Upper lobe of right lung (tissue), 1 donor: Measurements from ENCODE around the gene PSMD14. TPM values are rescaled to one million over a fixed set of nuclear protein-coding genes. Genes with fewer than 3 reads are reported as not detected.

Experiments used
- ATAC-seq: fragments of 200-7000 bp; cut with Tn5 transposase; one replicate; pipeline ENCODE4 v1.9.1; 2020; ENCODE audit warnings: mild to moderate bottlenecking, moderate library complexity
- DNase-seq: peaks from one replicate; pipeline ENCODE4 v3.0.0-alpha.2; 2020
- H3K27ac ChIP-seq: fragments of 200-600 bp; one replicate; pipeline ENCODE4 v1.8.0; 2022
- H3K27me3 ChIP-seq: fragments of 200-600 bp; one replicate; pipeline ENCODE4 v1.8.0; 2022; ENCODE audit warnings: mild to moderate bottlenecking
- H3K36me3 ChIP-seq: fragments of 200-600 bp; one replicate; pipeline ENCODE4 v1.8.0; 2022
- H3K4me1 ChIP-seq: fragments of 200-600 bp; one replicate; pipeline ENCODE4 v1.8.0; 2022
- H3K4me3 ChIP-seq: fragments of 200-600 bp; one replicate; pipeline ENCODE4 v1.8.0; 2022; ENCODE audit warnings: mild to moderate bottlenecking
- H3K9me3 ChIP-seq: fragments of 200-600 bp; one replicate; pipeline ENCODE4 v1.8.0; 2022
- intact Hi-C: fragments of 100-400 bp; cut with DNase I; formaldehyde crosslinking; loops from one replicate; pipeline ENCODE4 v1.11.0; 2022
- total RNA-seq: library from RNA; stranded (reverse); fragmentation: NEBNext Ultra II Directional; extraction: Animal tissue kit (Norgen Biotek cat#: 25700); gene quantifications from one replicate; pipeline ENCODE4 v1.2.1, GENCODE V29; 2021
- TF ChIP-seq, protein P1 (sequence below): fragments of 200-600 bp; IDR thresholded peaks from one replicate; pipeline ENCODE4 v1.8.0; 2022; ENCODE audit warnings: antibody characterized with exemption
- donor health status: DM: no; HTN: yes; CAD: no; lungs with severe emphysema.

Gene PSMD14
- total RNA-seq, 1 donor from 2014 or later: 33.0 TPM

DNA sequence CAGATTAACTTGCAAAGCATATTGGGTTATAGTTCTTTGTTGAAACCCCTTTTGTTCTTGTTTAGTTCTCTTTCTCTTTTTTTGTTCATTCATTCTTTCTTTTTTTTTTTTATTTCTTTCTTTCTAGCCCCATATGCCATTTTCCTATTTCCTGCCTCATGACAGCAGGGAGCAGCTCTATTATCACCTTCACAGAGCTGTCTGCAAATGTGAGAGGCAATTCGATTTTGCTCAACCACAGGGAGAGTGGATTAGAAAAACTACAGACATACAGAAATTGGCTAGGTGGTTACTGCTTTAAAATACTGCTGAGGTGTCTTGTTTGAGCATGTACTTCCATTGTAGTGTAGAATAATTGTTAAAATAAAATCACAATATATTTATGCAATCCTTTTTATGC, 63.6 kb downstream of the PSMD14 start:
- Histone ChIP-seq H3K36me3 (peaks cover 38% of the 10 kb centered on the region), H3K4me3 (no peak overlapping the region), H3K9me3 (no peaks in the 10 kb centered on the region), H3K27ac (no peak overlapping the region), H3K27me3 (no peaks in the 10 kb centered on the region), H3K4me1 (no peaks in the 10 kb centered on the region)
- TF ChIP-seq, protein P1, sequence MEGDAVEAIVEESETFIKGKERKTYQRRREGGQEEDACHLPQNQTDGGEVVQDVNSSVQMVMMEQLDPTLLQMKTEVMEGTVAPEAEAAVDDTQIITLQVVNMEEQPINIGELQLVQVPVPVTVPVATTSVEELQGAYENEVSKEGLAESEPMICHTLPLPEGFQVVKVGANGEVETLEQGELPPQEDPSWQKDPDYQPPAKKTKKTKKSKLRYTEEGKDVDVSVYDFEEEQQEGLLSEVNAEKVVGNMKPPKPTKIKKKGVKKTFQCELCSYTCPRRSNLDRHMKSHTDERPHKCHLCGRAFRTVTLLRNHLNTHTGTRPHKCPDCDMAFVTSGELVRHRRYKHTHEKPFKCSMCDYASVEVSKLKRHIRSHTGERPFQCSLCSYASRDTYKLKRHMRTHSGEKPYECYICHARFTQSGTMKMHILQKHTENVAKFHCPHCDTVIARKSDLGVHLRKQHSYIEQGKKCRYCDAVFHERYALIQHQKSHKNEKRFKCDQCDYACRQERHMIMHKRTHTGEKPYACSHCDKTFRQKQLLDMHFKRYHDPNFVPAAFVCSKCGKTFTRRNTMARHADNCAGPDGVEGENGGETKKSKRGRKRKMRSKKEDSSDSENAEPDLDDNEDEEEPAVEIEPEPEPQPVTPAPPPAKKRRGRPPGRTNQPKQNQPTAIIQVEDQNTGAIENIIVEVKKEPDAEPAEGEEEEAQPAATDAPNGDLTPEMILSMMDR: no peak
- DNase-seq (no peak), ATAC-seq (no peak)
- intact Hi-C loops: no loop called here

DNA sequence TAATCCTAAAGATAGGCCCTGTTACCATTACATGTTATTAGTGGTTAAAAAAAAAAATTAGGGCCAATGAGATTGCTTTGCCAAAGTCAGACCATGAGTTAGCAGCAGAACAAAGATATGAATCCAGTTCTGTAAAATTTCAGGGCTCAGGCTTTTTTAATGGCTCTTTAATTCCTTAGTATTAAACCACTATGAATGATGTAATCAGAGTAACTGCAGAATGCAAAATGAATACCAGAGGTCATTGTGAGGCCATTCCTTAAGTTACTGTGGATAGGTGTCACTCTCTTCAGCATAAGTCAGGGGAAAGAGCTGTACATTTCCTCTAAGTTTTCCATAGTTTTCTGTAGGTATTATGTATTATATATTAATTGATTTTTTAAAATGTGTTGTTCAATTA, 65.7 kb downstream of the PSMD14 start:
- Histone ChIP-seq H3K9me3 (no peaks in the 10 kb centered on the region), H3K27me3 (no peaks in the 10 kb centered on the region), H3K36me3 (peaks cover 29% of the 10 kb centered on the region), H3K27ac (no peak overlapping the region), H3K4me3 (no peak overlapping the region), H3K4me1 (no peaks in the 10 kb centered on the region)
- DNase-seq (no peak), ATAC-seq (no peak)
- intact Hi-C loops: no loop called here
- TF ChIP-seq, protein P1: no peak

DNA sequence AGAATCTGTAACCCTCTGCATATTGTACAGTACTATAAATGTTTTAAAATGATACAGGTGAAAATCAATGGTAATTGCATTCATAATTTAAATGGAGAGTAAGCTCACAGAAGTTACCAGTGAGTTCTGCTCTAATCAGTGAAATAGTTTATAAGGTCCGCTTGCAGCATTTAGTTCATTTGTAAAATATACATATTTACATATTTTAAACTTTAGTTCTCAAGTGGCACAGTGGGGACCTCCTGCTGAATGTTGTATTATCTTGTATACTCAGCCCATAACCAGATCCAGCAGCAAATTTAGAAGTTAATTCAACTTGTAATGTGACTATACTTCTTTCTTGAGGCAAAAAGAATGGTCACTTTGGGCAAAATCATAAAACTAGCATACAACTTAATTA, 66.2 kb downstream of the PSMD14 start:
- H3K36me3 ChIP-seq: peaks cover 29% of the 10 kb centered on the region
- H3K4me1 ChIP-seq: no peaks in the 10 kb centered on the region
- ATAC-seq: no peak
- intact Hi-C loops: no loop called here
- TF ChIP-seq, protein P1: no peak
- no peaks in the 10 kb centered on the region for H3K27me3 ChIP-seq
- H3K9me3 ChIP-seq: no peaks in the 10 kb centered on the region
- no peak for DNase-seq
- H3K4me3 ChIP-seq: no peak overlapping the region
- H3K27ac ChIP-seq: no peak overlapping the region

DNA sequence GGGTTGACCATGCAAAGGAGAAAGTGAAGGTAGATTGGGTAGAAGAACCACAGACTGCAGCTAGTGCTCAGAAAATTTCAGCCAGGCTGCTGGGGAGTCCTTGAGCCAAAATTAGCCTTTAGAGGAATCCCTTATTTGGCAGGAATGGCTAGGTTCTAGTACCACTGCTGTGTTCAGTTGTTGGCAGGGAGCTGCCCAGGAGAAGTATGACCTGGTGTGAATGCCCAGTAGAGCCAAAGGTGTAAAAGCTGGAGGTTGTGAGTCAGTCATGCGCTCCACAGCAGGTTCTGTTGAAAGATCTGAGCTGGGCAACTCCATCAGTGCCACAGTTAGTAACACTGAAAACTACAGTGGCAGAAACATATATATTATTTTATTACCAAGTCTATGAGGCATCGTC, 71.5 kb downstream of the PSMD14 start:
- H3K27ac ChIP-seq: no peak overlapping the region
- no peaks in the 10 kb centered on the region for H3K36me3 ChIP-seq
- DNase-seq (no peak), ATAC-seq (no peak)
- no peaks in the 10 kb centered on the region for H3K4me1 ChIP-seq
- H3K4me3 ChIP-seq: no peak overlapping the region
- no peaks in the 10 kb centered on the region for H3K9me3 ChIP-seq
- H3K27me3 ChIP-seq: no peaks in the 10 kb centered on the region
- intact Hi-C loops: no loop called here
- TF ChIP-seq, protein P1: no peak

DNA sequence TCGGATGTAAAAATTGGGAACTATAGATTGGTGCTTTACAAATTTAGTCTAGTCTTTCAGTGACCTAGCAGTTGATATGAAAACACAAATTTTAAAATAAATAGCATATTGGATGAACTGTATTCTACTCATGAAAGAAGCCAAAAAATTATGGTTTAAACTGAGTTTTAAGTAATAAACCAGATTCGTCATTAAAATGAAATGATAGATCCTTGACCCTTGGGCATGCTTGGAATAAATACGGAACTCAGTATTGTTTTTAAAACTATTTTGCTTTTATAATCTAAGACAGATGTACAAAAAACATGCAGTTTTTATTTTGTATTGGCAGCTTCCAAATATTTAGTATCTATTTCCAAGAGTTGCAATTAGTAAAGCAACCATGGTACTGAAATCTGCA, 73.3 kb downstream of the PSMD14 start:
- H3K27me3 ChIP-seq: no peaks in the 10 kb centered on the region
- H3K27ac ChIP-seq: no peak overlapping the region
- no peak overlapping the region for H3K4me3 ChIP-seq
- intact Hi-C loops: no loop called here
- peaks cover 5% of the 10 kb centered on the region for H3K36me3 ChIP-seq
- TF ChIP-seq, protein P1: no peak
- DNase-seq: no peak
- H3K4me1 ChIP-seq: no peaks in the 10 kb centered on the region
- no peaks in the 10 kb centered on the region for H3K9me3 ChIP-seq
- ATAC-seq: no peak

DNA sequence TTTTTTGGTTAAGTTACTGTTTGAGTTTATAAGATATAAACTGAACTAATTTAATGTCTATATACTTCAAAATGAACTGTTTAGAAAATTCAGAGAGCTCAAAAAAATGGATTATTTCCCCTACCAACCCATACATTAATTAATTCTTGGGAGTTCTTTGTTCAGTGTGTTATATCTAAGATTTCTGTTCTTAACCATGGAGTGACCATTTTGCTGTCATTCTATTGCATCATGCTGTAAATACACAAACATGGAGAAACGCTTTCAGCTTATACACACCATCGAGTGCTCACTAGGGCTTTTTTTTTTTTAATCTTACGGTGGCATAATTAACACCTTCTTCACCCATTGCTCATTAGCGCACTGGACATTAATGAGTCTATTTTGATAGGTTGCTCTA, 74.5 kb downstream of the PSMD14 start:
- intact Hi-C loops: no loop called here

More for the DNA sequence above, 74.5 kb downstream of the PSMD14 start:
- Histone ChIP-seq H3K4me1 (no peaks in the 10 kb centered on the region), H3K27ac (no peak overlapping the region), H3K36me3 (peaks cover 9% of the 10 kb centered on the region), H3K27me3 (no peaks in the 10 kb centered on the region), H3K9me3 (no peaks in the 10 kb centered on the region), H3K4me3 (no peak overlapping the region)
- no peak for DNase-seq
- TF ChIP-seq, protein P1: no peak
- ATAC-seq: no peak
